Measurements from ENCODE around the gene HCN2.

The HCN2 gene

DNA sequence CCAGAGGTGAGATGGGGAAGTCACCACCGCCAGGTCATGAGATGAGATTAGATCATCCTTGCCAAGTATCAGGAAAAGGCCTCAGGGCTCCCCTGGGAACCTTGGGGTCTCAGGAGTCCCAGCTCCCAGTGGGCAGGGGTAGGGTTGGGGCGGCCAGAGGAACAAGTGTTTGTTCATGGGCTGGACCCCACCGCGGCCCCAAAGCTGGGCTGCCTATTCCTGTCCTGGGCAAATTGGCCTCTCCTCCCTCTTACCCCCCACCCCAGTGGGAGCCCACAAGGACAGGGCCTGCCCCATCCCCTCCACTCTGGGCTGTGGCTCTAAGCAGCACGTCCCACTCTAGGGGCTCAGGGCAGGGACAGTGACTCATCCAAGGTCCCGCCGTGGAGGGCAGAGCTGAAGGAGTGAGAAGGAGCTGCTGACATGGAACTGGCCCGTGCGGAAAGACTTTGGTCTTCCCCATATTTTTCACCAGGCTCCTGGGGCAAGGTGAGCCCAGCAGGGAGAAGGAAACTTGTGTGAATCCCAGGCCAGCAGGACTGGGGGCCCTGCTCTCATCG, 4.0 kb upstream of the HCN2 start:
- Histone ChIP-seq H3K4me1 (ENCODE audit: control insufficient read depth in 2 of 2, insufficient read depth in 2 of 2, low read length in 2 of 2) (peaks cover 4 to 13% of the 10 kb centered on the region in 2 donors), H3K9me3 (ENCODE audit: control insufficient read depth in 2 of 2, low read length in 2 of 2) (no peaks in the 10 kb centered on the region), H3K27me3 (ENCODE audit: control insufficient read depth in 2 of 2, insufficient read depth in 2 of 2, low read length in 2 of 2) (peaks cover 14 to 16% of the 10 kb centered on the region in 2 donors), H3K36me3 (ENCODE audit: control insufficient read depth in 2 of 2, insufficient read depth in 2 of 2, low read length in 2 of 2) (peaks cover 11 to 15% of the 10 kb centered on the region in 2 donors), H3K9ac (ENCODE audit: low read depth in 1 of 2, low read length in 2 of 2) (no peak overlapping the region), H3K4me3 (ENCODE audit: low read length in 2 of 2) (no peak overlapping the region), H3K27ac (ENCODE audit: low read depth in 2 of 2, low read length in 2 of 2) (no peak overlapping the region)

DNA sequence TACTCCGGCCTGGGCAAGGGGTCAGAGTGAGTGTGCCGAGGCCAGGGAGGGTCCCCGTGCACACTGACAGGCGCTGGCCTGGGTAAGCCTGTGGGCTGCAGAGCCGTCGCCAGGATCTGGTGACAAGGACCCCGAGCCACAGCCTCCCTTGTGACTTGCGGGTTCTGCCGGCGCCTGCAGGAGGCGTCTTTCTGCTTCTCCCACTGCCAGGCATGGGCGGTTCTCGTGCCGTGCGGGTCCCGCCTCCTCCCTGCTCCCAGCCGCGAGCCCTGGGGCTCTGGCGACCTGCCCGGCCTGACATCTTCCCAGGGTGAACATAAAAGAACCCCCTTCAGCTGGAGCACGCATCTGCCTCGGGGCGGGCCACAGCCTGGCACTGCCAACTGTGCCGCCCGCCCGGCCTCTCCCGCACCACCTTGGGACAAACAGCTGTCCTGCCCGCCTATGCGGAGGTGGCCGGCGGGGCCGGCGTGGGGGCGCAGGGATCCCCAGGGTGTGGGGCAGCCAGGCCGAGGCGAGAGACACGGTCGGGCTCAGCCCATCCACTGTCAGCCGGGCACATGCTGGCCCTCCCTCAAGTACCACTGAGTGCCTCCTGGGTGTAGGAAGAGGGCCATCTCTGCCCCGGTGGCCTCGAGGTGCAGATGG, 1.5 kb upstream of the HCN2 start:
- no peak overlapping the region for H3K9ac ChIP-seq (ENCODE audit: low read depth in 1 of 2, low read length in 2 of 2)
- no peaks in the 10 kb centered on the region for H3K36me3 ChIP-seq (ENCODE audit: control insufficient read depth in 2 of 2, insufficient read depth in 2 of 2, low read length in 2 of 2)
- H3K27me3 ChIP-seq (ENCODE audit: control insufficient read depth in 2 of 2, insufficient read depth in 2 of 2, low read length in 2 of 2): peaks cover 16 to 32% of the 10 kb centered on the region in 2 donors
- H3K4me1 ChIP-seq (ENCODE audit: control insufficient read depth in 2 of 2, insufficient read depth in 2 of 2, low read length in 2 of 2): peaks cover 4 to 13% of the 10 kb centered on the region in 2 donors
- no peak overlapping the region for H3K4me3 ChIP-seq (ENCODE audit: low read length in 2 of 2)
- H3K9me3 ChIP-seq (ENCODE audit: control insufficient read depth in 2 of 2, low read length in 2 of 2): no peaks in the 10 kb centered on the region
- H3K27ac ChIP-seq (ENCODE audit: low read depth in 2 of 2, low read length in 2 of 2): no peak overlapping the region

GRCh38 chr19:588741-589692, 664 bp upstream of the HCN2 start:
- H3K9ac ChIP-seq (ENCODE audit: low read depth in 1 of 2, low read length in 2 of 2): no peak overlapping the region
- peaks cover 16 to 32% of the 10 kb centered on the region in 2 donors for H3K27me3 ChIP-seq (ENCODE audit: control insufficient read depth in 2 of 2, insufficient read depth in 2 of 2, low read length in 2 of 2)
- H3K9me3 ChIP-seq (ENCODE audit: control insufficient read depth in 2 of 2, low read length in 2 of 2): no peaks in the 10 kb centered on the region
- H3K4me1 ChIP-seq (ENCODE audit: control insufficient read depth in 2 of 2, insufficient read depth in 2 of 2, low read length in 2 of 2): peaks cover 4 to 13% of the 10 kb centered on the region in 2 donors
- H3K4me3 ChIP-seq (ENCODE audit: low read length in 2 of 2): no peak overlapping the region
- no peaks in the 10 kb centered on the region for H3K36me3 ChIP-seq (ENCODE audit: control insufficient read depth in 2 of 2, insufficient read depth in 2 of 2, low read length in 2 of 2)
- no peak overlapping the region for H3K27ac ChIP-seq (ENCODE audit: low read depth in 2 of 2, low read length in 2 of 2)

DNA sequence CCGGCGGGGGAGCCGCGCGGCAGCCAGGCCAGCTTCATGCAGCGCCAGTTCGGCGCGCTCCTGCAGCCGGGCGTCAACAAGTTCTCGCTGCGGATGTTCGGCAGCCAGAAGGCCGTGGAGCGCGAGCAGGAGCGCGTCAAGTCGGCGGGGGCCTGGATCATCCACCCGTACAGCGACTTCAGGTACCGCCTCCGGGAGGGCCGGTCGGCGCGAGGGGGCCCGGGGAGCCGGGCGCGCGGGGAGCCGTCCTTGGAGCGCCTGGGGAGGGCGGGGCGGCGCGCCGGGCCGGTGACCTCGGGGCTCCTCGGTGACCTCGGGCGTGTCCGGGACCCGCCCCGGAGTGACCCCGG, 690 bp downstream of the HCN2 start:
- no peak overlapping the region for H3K9ac ChIP-seq (ENCODE audit: low read depth in 1 of 2, low read length in 2 of 2)
- no peak overlapping the region for H3K27ac ChIP-seq (ENCODE audit: low read depth in 2 of 2, low read length in 2 of 2)
- no peaks in the 10 kb centered on the region for H3K36me3 ChIP-seq (ENCODE audit: control insufficient read depth in 2 of 2, insufficient read depth in 2 of 2, low read length in 2 of 2)
- no peak overlapping the region for H3K4me3 ChIP-seq (ENCODE audit: low read length in 2 of 2)
- H3K9me3 ChIP-seq (ENCODE audit: control insufficient read depth in 2 of 2, low read length in 2 of 2): no peaks in the 10 kb centered on the region
- H3K27me3 ChIP-seq (ENCODE audit: control insufficient read depth in 2 of 2, insufficient read depth in 2 of 2, low read length in 2 of 2): peaks cover 16 to 32% of the 10 kb centered on the region in 2 donors
- peaks cover 4 to 8% of the 10 kb centered on the region in 2 donors for H3K4me1 ChIP-seq (ENCODE audit: control insufficient read depth in 2 of 2, insufficient read depth in 2 of 2, low read length in 2 of 2)

DNA sequence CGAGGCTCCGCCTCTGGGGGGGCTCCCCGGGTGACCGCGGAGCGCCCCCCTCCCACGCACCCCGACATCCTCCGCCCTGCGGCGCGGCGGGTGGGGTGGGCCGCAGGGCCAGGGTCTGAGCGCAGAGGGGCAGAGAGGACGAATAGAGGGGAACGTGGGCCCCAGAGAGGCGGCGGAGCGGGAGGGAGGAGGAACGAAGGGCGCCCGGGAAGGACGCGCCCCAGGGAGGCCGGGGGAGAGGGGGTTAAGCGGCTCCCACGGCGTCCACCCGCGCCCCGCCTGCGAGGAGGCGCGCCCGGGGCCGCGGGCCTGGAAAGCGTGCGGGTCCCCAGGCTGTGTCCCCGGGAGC, 1.0 kb downstream of the HCN2 start:
- Histone ChIP-seq H3K27ac (ENCODE audit: low read depth in 2 of 2, low read length in 2 of 2) (no peak overlapping the region), H3K4me1 (ENCODE audit: control insufficient read depth in 2 of 2, insufficient read depth in 2 of 2, low read length in 2 of 2) (peaks cover 4 to 8% of the 10 kb centered on the region in 2 donors), H3K4me3 (ENCODE audit: low read length in 2 of 2) (no peak overlapping the region), H3K27me3 (ENCODE audit: control insufficient read depth in 2 of 2, insufficient read depth in 2 of 2, low read length in 2 of 2) (peaks cover 16 to 32% of the 10 kb centered on the region in 2 donors), H3K36me3 (ENCODE audit: control insufficient read depth in 2 of 2, insufficient read depth in 2 of 2, low read length in 2 of 2) (no peaks in the 10 kb centered on the region), H3K9ac (ENCODE audit: low read depth in 1 of 2, low read length in 2 of 2) (no peak overlapping the region), H3K9me3 (ENCODE audit: control insufficient read depth in 2 of 2, low read length in 2 of 2) (no peaks in the 10 kb centered on the region)

- Histone ChIP-seq H3K36me3 (ENCODE audit: control insufficient read depth in 2 of 2, insufficient read depth in 2 of 2, low read length in 2 of 2) (no peaks in the 10 kb centered on the region), H3K4me1 (ENCODE audit: control insufficient read depth in 2 of 2, insufficient read depth in 2 of 2, low read length in 2 of 2) (peaks cover 4 to 8% of the 10 kb centered on the region in 2 donors), H3K9me3 (ENCODE audit: control insufficient read depth in 2 of 2, low read length in 2 of 2) (no peaks in the 10 kb centered on the region), H3K9ac (ENCODE audit: low read depth in 1 of 2, low read length in 2 of 2) (no peak overlapping the region), H3K27ac (ENCODE audit: low read depth in 2 of 2, low read length in 2 of 2) (no peak overlapping the region), H3K27me3 (ENCODE audit: control insufficient read depth in 2 of 2, insufficient read depth in 2 of 2, low read length in 2 of 2) (peaks cover 16 to 32% of the 10 kb centered on the region in 2 donors), H3K4me3 (ENCODE audit: low read length in 2 of 2) (no peak overlapping the region)
Measured at GRCh38 chr19:591099-591958, 1.6 kb downstream of the HCN2 start.

DNA sequence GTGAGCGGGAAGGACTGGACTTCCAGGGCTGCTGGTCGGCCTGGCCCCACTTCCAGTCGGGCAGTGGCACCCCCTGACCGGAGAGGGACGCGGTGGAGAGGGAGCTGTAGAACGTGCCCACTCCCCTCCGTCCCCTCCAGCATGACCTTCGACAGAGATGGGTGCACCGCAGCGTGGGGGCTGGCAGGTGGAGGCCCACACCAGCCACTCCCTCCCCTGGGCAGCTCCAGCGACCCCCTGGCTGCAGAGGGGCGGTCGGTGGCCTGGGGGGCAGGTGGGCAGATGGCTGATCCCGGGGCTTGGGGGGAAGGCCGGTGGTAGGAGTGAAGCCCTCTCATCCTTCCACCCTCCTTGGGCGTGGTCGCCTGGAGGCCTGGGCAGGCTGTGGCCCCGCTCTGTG, 2.4 kb downstream of the HCN2 start:
- Histone ChIP-seq H3K4me1 (ENCODE audit: control insufficient read depth in 2 of 2, insufficient read depth in 2 of 2, low read length in 2 of 2) (peaks cover 4 to 8% of the 10 kb centered on the region in 2 donors), H3K4me3 (ENCODE audit: low read length in 2 of 2) (no peak overlapping the region), H3K36me3 (ENCODE audit: control insufficient read depth in 2 of 2, insufficient read depth in 2 of 2, low read length in 2 of 2) (no peaks in the 10 kb centered on the region), H3K27me3 (ENCODE audit: control insufficient read depth in 2 of 2, insufficient read depth in 2 of 2, low read length in 2 of 2) (peaks cover 16 to 32% of the 10 kb centered on the region in 2 donors), H3K9me3 (ENCODE audit: control insufficient read depth in 2 of 2, low read length in 2 of 2) (no peaks in the 10 kb centered on the region), H3K27ac (ENCODE audit: low read depth in 2 of 2, low read length in 2 of 2) (no peak overlapping the region), H3K9ac (ENCODE audit: low read depth in 1 of 2, low read length in 2 of 2) (no peak overlapping the region)

GRCh38 chr19:593055-593454, 3.4 kb downstream of the HCN2 start:
- H3K4me1 ChIP-seq (ENCODE audit: control insufficient read depth in 2 of 2, insufficient read depth in 2 of 2, low read length in 2 of 2): peaks cover 2 to 6% of the 10 kb centered on the region in 2 donors
- H3K27me3 ChIP-seq (ENCODE audit: control insufficient read depth in 2 of 2, insufficient read depth in 2 of 2, low read length in 2 of 2): peaks cover 13 to 29% of the 10 kb centered on the region in 2 donors
- H3K4me3 ChIP-seq (ENCODE audit: low read length in 2 of 2): no peak overlapping the region
- H3K9me3 ChIP-seq (ENCODE audit: control insufficient read depth in 2 of 2, low read length in 2 of 2): no peaks in the 10 kb centered on the region
- H3K27ac ChIP-seq (ENCODE audit: low read depth in 2 of 2, low read length in 2 of 2): no peak overlapping the region
- no peak overlapping the region for H3K9ac ChIP-seq (ENCODE audit: low read depth in 1 of 2, low read length in 2 of 2)
- H3K36me3 ChIP-seq (ENCODE audit: control insufficient read depth in 2 of 2, insufficient read depth in 2 of 2, low read length in 2 of 2): no peaks in the 10 kb centered on the region

- Histone ChIP-seq H3K4me3 (ENCODE audit: low read length in 2 of 2) (no peak overlapping the region), H3K9ac (ENCODE audit: low read depth in 1 of 2, low read length in 2 of 2) (no peak overlapping the region), H3K36me3 (ENCODE audit: control insufficient read depth in 2 of 2, insufficient read depth in 2 of 2, low read length in 2 of 2) (no peaks in the 10 kb centered on the region), H3K9me3 (ENCODE audit: control insufficient read depth in 2 of 2, low read length in 2 of 2) (no peaks in the 10 kb centered on the region), H3K4me1 (ENCODE audit: control insufficient read depth in 2 of 2, insufficient read depth in 2 of 2, low read length in 2 of 2) (peaks cover 0 to 5% of the 10 kb centered on the region in 2 donors), H3K27me3 (ENCODE audit: control insufficient read depth in 2 of 2, insufficient read depth in 2 of 2, low read length in 2 of 2) (peaks cover 10 to 25% of the 10 kb centered on the region in 2 donors), H3K27ac (ENCODE audit: low read depth in 2 of 2, low read length in 2 of 2) (no peak overlapping the region)
Measured at GRCh38 chr19:593505-593904, 3.8 kb downstream of the HCN2 start.
